KMS-11 (cell line): ENCODE data around the gene DNAH11.

Source experiments
- H2AFZ ChIP-seq: fragments of 200-600 bp; sonication (generic); 2 replicates; pipeline ENCODE4 v1.6.1; 2016; ENCODE audit warnings: antibody characterized with exemption, mixed run types, low read depth
- H3K27ac ChIP-seq: fragments of 200-600 bp; sonication (generic); 2 replicates; pipeline ENCODE4 v1.6.1; 2016; ENCODE audit warnings: mild to moderate bottlenecking, mixed run types
- H3K27me3 ChIP-seq: fragments of 200-600 bp; sonication (generic); 2 replicates; pipeline ENCODE4 v1.6.1; 2017; ENCODE audit warnings: mild to moderate bottlenecking, low read depth, mixed run types, moderate library complexity; ENCODE audit not compliant: insufficient read depth
- H3K36me3 ChIP-seq: fragments of 200-600 bp; sonication (generic); 2 replicates; pipeline ENCODE4 v1.6.1; 2017; ENCODE audit warnings: mild to moderate bottlenecking, mixed run types; ENCODE audit not compliant: insufficient read depth
- H3K4me1 ChIP-seq: fragments of 200-600 bp; sonication (generic); 2 replicates; pipeline ENCODE4 v1.6.1; 2016; ENCODE audit warnings: mild to moderate bottlenecking, low read depth, mixed run types; ENCODE audit not compliant: poor library complexity, severe bottlenecking
- H3K4me2 ChIP-seq: fragments of 200-600 bp; sonication (generic); 2 replicates; pipeline ENCODE4 v1.7.0; 2016; ENCODE audit warnings: mild to moderate bottlenecking, mixed run types
- H3K4me3 ChIP-seq: fragments of 200-600 bp; sonication (generic); IDR thresholded peaks from 2 replicates; pipeline ENCODE4 v1.6.1; 2017; ENCODE audit warnings: low read depth, low read length, mixed read lengths; ENCODE audit not compliant: insufficient read depth
- H3K79me2 ChIP-seq: fragments of 200-600 bp; sonication (generic); 2 replicates; pipeline ENCODE4 v1.6.1; 2016; ENCODE audit warnings: low read depth, mixed run types; ENCODE audit not compliant: insufficient read depth
- H3K9ac ChIP-seq: fragments of 200-600 bp; sonication (generic); 2 replicates; pipeline ENCODE4 v1.6.1; 2016; ENCODE audit warnings: mild to moderate bottlenecking, mixed run types
- H4K20me1 ChIP-seq: fragments of 200-600 bp; sonication (generic); 2 replicates; pipeline ENCODE4 v1.6.1; 2016; ENCODE audit warnings: mild to moderate bottlenecking, mixed run types; ENCODE audit not compliant: insufficient read depth
- TF ChIP-seq, protein P1 (sequence below): fragments of 200-600 bp; sonication (generic); conservative IDR thresholded peaks from 2 replicates; pipeline ENCODE4 v1.6.1; 2017; ENCODE audit warnings: low read depth, mild to moderate bottlenecking, antibody characterized with exemption, low read length, moderate library complexity, mixed read lengths

The DNAH11 gene

DNA sequence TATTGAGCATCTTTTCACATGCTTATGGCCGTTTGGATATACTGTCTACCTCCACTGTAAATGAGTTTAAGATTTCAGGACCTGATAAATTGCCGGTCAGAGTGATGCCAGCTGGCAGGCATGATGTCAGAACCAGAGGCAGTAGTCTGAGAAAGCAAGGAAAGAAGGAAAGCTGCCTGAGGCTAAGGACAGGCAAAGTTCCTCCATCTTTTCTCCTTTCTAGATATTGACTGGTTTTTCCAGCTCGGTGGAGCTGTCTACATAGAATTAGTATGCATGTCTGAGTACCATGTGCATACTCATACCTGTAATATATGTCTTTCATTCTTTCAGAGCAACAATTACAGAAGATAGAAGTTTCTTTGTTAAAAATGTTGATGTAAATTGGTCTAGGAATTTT, 350.6 kb downstream of the DNAH11 start:
- Histone ChIP-seq H4K20me1 (no peaks in the 10 kb centered on the region), H3K36me3 (no peaks in the 10 kb centered on the region), H3K79me2 (no peaks in the 10 kb centered on the region), H3K4me3 (no peak overlapping the region), H3K4me2 (no peak overlapping the region), H3K4me1 (no peaks in the 10 kb centered on the region), H3K9ac (no peak overlapping the region), H3K27me3 (no peaks in the 10 kb centered on the region), H3K27ac (no peak overlapping the region), H2AFZ (no peak overlapping the region)
- TF ChIP-seq, protein P1, sequence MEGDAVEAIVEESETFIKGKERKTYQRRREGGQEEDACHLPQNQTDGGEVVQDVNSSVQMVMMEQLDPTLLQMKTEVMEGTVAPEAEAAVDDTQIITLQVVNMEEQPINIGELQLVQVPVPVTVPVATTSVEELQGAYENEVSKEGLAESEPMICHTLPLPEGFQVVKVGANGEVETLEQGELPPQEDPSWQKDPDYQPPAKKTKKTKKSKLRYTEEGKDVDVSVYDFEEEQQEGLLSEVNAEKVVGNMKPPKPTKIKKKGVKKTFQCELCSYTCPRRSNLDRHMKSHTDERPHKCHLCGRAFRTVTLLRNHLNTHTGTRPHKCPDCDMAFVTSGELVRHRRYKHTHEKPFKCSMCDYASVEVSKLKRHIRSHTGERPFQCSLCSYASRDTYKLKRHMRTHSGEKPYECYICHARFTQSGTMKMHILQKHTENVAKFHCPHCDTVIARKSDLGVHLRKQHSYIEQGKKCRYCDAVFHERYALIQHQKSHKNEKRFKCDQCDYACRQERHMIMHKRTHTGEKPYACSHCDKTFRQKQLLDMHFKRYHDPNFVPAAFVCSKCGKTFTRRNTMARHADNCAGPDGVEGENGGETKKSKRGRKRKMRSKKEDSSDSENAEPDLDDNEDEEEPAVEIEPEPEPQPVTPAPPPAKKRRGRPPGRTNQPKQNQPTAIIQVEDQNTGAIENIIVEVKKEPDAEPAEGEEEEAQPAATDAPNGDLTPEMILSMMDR, result no peak

DNA sequence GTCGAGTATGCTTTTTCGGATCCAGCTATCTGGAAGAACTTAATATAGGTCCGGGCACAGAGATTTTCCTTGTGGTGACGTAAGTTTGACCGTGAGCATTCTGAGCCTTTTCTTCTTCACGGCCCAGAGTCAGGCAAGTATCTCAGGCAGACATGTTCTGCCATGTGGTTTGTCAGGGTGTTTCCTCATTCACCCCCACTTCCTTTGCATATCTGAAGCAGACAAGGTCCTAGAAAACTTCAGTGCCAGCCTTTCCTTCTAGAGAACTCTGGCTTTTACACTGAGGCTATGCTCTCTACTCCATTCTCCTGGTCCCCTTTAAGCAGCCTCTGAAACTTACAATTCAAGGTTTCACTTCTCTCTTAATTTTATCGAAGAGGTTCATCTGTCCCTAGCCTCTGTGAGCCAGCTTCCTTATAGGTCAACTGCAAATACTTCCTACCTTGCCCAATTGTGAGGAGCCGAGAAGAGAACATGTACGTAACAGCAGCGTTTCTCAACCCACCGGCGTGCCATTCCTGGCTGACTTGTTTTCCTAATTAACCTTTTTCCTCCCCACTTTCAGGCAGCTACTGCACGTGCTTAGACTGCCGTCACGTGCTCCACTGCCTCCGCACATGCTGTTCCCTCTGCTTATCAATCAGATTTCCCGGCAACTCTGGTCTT, 355.6 kb downstream of the DNAH11 start:
- no peaks in the 10 kb centered on the region for H4K20me1 ChIP-seq
- H2AFZ ChIP-seq, result no peak overlapping the region
- H3K27me3 ChIP-seq, result no peaks in the 10 kb centered on the region
- no peak overlapping the region for H3K27ac ChIP-seq
- H3K9ac ChIP-seq, result no peak overlapping the region
- H3K79me2 ChIP-seq, result no peaks in the 10 kb centered on the region
- no peaks in the 10 kb centered on the region; the same call in 1 of the 2 replicates for H3K36me3 ChIP-seq
- no peak overlapping the region for H3K4me3 ChIP-seq
- no peaks in the 10 kb centered on the region for H3K4me1 ChIP-seq
- H3K4me2 ChIP-seq, result no peak overlapping the region
- TF ChIP-seq, protein P1, result no peak

DNA sequence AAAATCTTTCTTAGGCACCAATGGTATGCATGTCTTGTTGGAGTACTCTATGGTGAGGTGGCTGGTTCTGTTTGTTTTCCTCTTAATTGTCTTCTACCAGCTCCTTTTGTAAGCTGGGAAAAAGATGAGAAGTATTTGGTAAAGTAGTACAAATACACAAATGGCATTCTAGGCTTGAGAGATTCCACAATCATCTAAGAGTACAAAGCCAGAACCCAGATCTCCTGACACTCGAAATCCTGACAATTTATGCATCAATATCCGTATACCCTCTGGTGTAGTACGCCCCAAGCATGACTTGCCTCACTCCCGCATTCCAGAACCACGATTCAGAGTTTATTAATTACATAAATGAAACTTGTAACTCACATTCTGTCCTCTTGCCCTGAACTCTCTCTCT, 359.4 kb downstream of the DNAH11 start:
- Histone ChIP-seq H3K36me3 (no peaks in the 10 kb centered on the region; the same call in 1 of the 2 replicates), H3K27ac (no peak overlapping the region), H3K4me1 (no peaks in the 10 kb centered on the region)

DNA sequence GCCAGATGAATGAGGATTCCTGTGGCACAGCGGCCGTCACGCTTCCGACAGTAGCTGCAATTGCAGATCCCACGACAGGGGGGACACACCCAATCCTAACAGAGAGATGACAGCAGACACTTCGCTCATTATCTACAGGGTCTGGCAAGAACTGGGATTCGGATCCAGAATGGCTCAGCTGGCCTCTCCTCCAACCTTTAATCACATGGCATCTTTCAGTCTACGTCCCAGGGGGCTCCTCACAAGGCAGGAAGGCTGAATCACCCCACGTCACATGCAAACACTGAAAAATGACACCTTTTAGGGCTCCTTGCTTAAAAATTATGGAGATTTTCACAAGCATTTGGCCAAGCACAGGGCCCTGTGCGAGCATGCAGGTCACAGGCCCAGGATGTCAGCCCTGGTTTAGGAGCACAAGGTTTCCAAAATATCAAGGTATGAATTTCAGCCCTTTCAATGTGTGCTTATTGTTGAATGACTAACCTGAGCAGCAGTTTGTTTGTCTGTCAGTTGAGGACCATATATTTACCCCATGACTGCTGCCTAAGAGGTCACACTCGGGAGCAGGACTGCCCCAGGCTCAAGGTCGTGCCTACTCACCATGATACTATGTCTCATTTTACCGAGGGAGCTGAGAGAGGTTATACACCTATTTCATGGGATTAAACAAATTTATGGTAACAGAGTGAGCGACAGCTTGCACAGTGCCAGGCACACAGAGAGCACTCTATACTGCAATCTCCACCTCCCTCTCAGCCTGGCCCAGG, 360.4 kb downstream of the DNAH11 start:
- H3K9ac ChIP-seq, result no peak overlapping the region
- no peak overlapping the region for H3K4me2 ChIP-seq
- TF ChIP-seq, protein P1, result no peak
- H3K79me2 ChIP-seq, result no peaks in the 10 kb centered on the region
- no peak overlapping the region for H3K4me3 ChIP-seq
- H2AFZ ChIP-seq, result no peak overlapping the region
- H3K4me1 ChIP-seq, result no peaks in the 10 kb centered on the region
- H4K20me1 ChIP-seq, result no peaks in the 10 kb centered on the region
- H3K36me3 ChIP-seq, result no peaks in the 10 kb centered on the region; the same call in 1 of the 2 replicates
- H3K27me3 ChIP-seq, result no peaks in the 10 kb centered on the region
- no peak overlapping the region for H3K27ac ChIP-seq

More for the DNA sequence above, 359.4 kb downstream of the DNAH11 start:
- TF ChIP-seq, protein P1, result no peak
- no peaks in the 10 kb centered on the region for H3K27me3 ChIP-seq
- H3K79me2 ChIP-seq, result no peaks in the 10 kb centered on the region
- no peak overlapping the region for H3K4me3 ChIP-seq
- no peaks in the 10 kb centered on the region for H4K20me1 ChIP-seq
- no peak overlapping the region for H2AFZ ChIP-seq
- no peak overlapping the region for H3K4me2 ChIP-seq
- H3K9ac ChIP-seq, result no peak overlapping the region
